Measurements from ENCODE around the gene UNC13B. TPM values are rescaled to one million over a fixed set of nuclear protein-coding genes. Genes with fewer than 3 reads are reported as not detected.

The UNC13B gene
- total RNA-seq, 1 donor from 2014 or later: 30.5 TPM

GRCh38 chr9:35355939-35356338 is 194.1 kb downstream of the UNC13B start:
- H3K4me3 ChIP-seq (ENCODE audit: insufficient read depth, low read depth, low read length): no peak overlapping the region
- no peak overlapping the region for H3K27ac Mint-ChIP-seq (ENCODE audit: unreplicated experiment)
- no peak overlapping the region for H3K27ac ChIP-seq (ENCODE audit: low read depth, low read length)
- no peak for DNase-seq (ENCODE audit: low read depth)
- no peaks in the 10 kb centered on the region for H3K79me2 ChIP-seq (ENCODE audit: insufficient read depth, low read length)
- no peak for FAIRE-seq
- no peaks in the 10 kb centered on the region for H3K27me3 ChIP-seq (ENCODE audit: insufficient read depth, low read length)
- H3K9me3 Mint-ChIP-seq (ENCODE audit: unreplicated experiment): no peaks in the 10 kb centered on the region
- H3K36me3 Mint-ChIP-seq (ENCODE audit: low read depth, unreplicated experiment): peaks cover 17% of the 10 kb centered on the region
- peaks cover 6% of the 10 kb centered on the region for H3K4me1 Mint-ChIP-seq (ENCODE audit: low read depth, unreplicated experiment)
- no peaks in the 10 kb centered on the region for H3K36me3 ChIP-seq (ENCODE audit: insufficient read depth, low read length)
- H2AFZ ChIP-seq (ENCODE audit: low read depth, low read length): no peak overlapping the region
- no peak for TF ChIP-seq EZH2 (IDR thresholded peaks at IDR 0.05; ENCODE audit: insufficient read depth, low read length)
- no peak for TF ChIP-seq CTCF (IDR thresholded peaks at IDR 0.05; ENCODE audit: insufficient read depth, low read depth, low read length)
- no peaks in the 10 kb centered on the region for H3K27me3 Mint-ChIP-seq (ENCODE audit: low read depth, unreplicated experiment)
- peaks cover 6% of the 10 kb centered on the region for H3K4me1 ChIP-seq (ENCODE audit: insufficient read depth, low read length)
- no peak overlapping the region for H3K4me3 Mint-ChIP-seq (ENCODE audit: unreplicated experiment)
- H3K9me3 ChIP-seq (ENCODE audit: insufficient read depth, low read depth, low read length): no peaks in the 10 kb centered on the region
- H3K9ac ChIP-seq (ENCODE audit: low read length): no peak overlapping the region
- no peak overlapping the region for H3K4me2 ChIP-seq (ENCODE audit: low read length)
- H4K20me1 ChIP-seq (ENCODE audit: insufficient read depth, low read length): no peaks in the 10 kb centered on the region

GRCh38 chr9:35357116-35357515 is 195.3 kb downstream of the UNC13B start:
- H3K9ac ChIP-seq (ENCODE audit: low read length): no peak overlapping the region
- Mint-ChIP-seq H3K27ac (ENCODE audit: unreplicated experiment) (no peak overlapping the region), H3K4me1 (ENCODE audit: low read depth, unreplicated experiment) (peaks cover 6% of the 10 kb centered on the region), H3K27me3 (ENCODE audit: low read depth, unreplicated experiment) (no peaks in the 10 kb centered on the region), H3K4me3 (ENCODE audit: unreplicated experiment) (no peak overlapping the region), H3K36me3 (ENCODE audit: low read depth, unreplicated experiment) (peaks cover 14% of the 10 kb centered on the region), H3K9me3 (ENCODE audit: unreplicated experiment) (no peaks in the 10 kb centered on the region)
- FAIRE-seq (peak; percentile 45), DNase-seq (ENCODE audit: low read depth) (peak; percentile 10)
- H3K9me3 ChIP-seq (ENCODE audit: insufficient read depth, low read depth, low read length): no peaks in the 10 kb centered on the region
- H3K27me3 ChIP-seq (ENCODE audit: insufficient read depth, low read length): no peaks in the 10 kb centered on the region
- H4K20me1 ChIP-seq (ENCODE audit: insufficient read depth, low read length): no peaks in the 10 kb centered on the region
- no peak overlapping the region for H3K4me2 ChIP-seq (ENCODE audit: low read length)
- no peaks in the 10 kb centered on the region for H3K4me1 ChIP-seq (ENCODE audit: insufficient read depth, low read length)
- no peak overlapping the region for H3K27ac ChIP-seq (ENCODE audit: low read depth, low read length)
- TF ChIP-seq EZH2 (IDR thresholded peaks at IDR 0.05; ENCODE audit: insufficient read depth, low read length): no peak
- TF ChIP-seq CTCF (IDR thresholded peaks at IDR 0.05; ENCODE audit: insufficient read depth, low read depth, low read length): no peak
- H3K4me3 ChIP-seq (ENCODE audit: insufficient read depth, low read depth, low read length): no peak overlapping the region
- no peaks in the 10 kb centered on the region for H3K79me2 ChIP-seq (ENCODE audit: insufficient read depth, low read length)
- H2AFZ ChIP-seq (ENCODE audit: low read depth, low read length): no peak overlapping the region
- no peaks in the 10 kb centered on the region for H3K36me3 ChIP-seq (ENCODE audit: insufficient read depth, low read length)

- FAIRE-seq (no peak), DNase-seq (ENCODE audit: low read depth) (no peak)
- H3K4me3 ChIP-seq (ENCODE audit: insufficient read depth, low read depth, low read length): no peak overlapping the region
- Mint-ChIP-seq H3K4me3 (ENCODE audit: unreplicated experiment) (no peak overlapping the region), H3K4me1 (ENCODE audit: low read depth, unreplicated experiment) (peaks cover 6% of the 10 kb centered on the region), H3K9me3 (ENCODE audit: unreplicated experiment) (no peaks in the 10 kb centered on the region), H3K27me3 (ENCODE audit: low read depth, unreplicated experiment) (no peaks in the 10 kb centered on the region), H3K36me3 (ENCODE audit: low read depth, unreplicated experiment) (peaks cover 7% of the 10 kb centered on the region), H3K27ac (ENCODE audit: unreplicated experiment) (no peak overlapping the region)
- H3K4me1 ChIP-seq (ENCODE audit: insufficient read depth, low read length): no peaks in the 10 kb centered on the region
- no peaks in the 10 kb centered on the region for H3K9me3 ChIP-seq (ENCODE audit: insufficient read depth, low read depth, low read length)
- H3K9ac ChIP-seq (ENCODE audit: low read length): no peak overlapping the region
- H2AFZ ChIP-seq (ENCODE audit: low read depth, low read length): no peak overlapping the region
- H3K27ac ChIP-seq (ENCODE audit: low read depth, low read length): no peak overlapping the region
- no peaks in the 10 kb centered on the region for H3K27me3 ChIP-seq (ENCODE audit: insufficient read depth, low read length)
- H3K4me2 ChIP-seq (ENCODE audit: low read length): no peak overlapping the region
- no peaks in the 10 kb centered on the region for H3K79me2 ChIP-seq (ENCODE audit: insufficient read depth, low read length)
- H3K36me3 ChIP-seq (ENCODE audit: insufficient read depth, low read length): no peaks in the 10 kb centered on the region
- TF ChIP-seq EZH2 (IDR thresholded peaks at IDR 0.05; ENCODE audit: insufficient read depth, low read length) (no peak), CTCF (IDR thresholded peaks at IDR 0.05; ENCODE audit: insufficient read depth, low read depth, low read length) (no peak)
- no peaks in the 10 kb centered on the region for H4K20me1 ChIP-seq (ENCODE audit: insufficient read depth, low read length)
Measured at GRCh38 chr9:35357826-35358225, 196.0 kb downstream of the UNC13B start.

All from astrocyte (in vitro differentiated cells and primary cell).